MM.1S (cell line): ENCODE data around the gene TKFC.
A peak's percentile ranks its signal among the peaks of the same experiment; 100 is the strongest.
"Not testable (repeated sequence)": the region's sequence is repeated elsewhere in the genome, so short reads cannot be mapped to it uniquely, and the experiment has no call there.

Experiments used
- DNase-seq: peaks from one replicate; pipeline ENCODE4 v3.0.0-alpha.2; 2015
- H2AFZ ChIP-seq: fragments of 300-600 bp; sonication (generic); 2 replicates; pipeline ENCODE4 v1.6.0; 2016; ENCODE audit warnings: antibody characterized with exemption, low read length
- H3F3A ChIP-seq: fragments of 300-600 bp; sonication (generic); 2 replicates; pipeline ENCODE4 v1.6.1; 2016; ENCODE audit warnings: mild to moderate bottlenecking, antibody characterized with exemption, low read length, moderate library complexity, mixed read lengths; ENCODE audit not compliant: insufficient read depth
- H3K27ac ChIP-seq: fragments of 300-600 bp; sonication (generic); 2 replicates; pipeline ENCODE4 v1.5.1; 2016; ENCODE audit warnings: mild to moderate bottlenecking, low read length
- H3K27me3 ChIP-seq: fragments of 300-600 bp; sonication (generic); replicated peaks from 2 replicates; pipeline ENCODE4 v1.6.0; 2016; ENCODE audit warnings: low read length; ENCODE audit not compliant: insufficient read depth
- H3K36me3 ChIP-seq: fragments of 300-600 bp; sonication (generic); replicated peaks from 2 replicates; pipeline ENCODE4 v1.6.1; 2016; ENCODE audit warnings: mild to moderate bottlenecking, low read length, mixed read lengths; ENCODE audit not compliant: insufficient read depth
- H3K4me1 ChIP-seq: fragments of 300-600 bp; sonication (generic); 2 replicates; pipeline ENCODE4 v1.6.1; 2016; ENCODE audit warnings: low read length, mixed read lengths
- H3K4me2 ChIP-seq: fragments of 300-600 bp; sonication (generic); 2 replicates; pipeline ENCODE4 v1.6.0; 2016; ENCODE audit warnings: low read depth, low read length
- H3K4me3 ChIP-seq: fragments of 300-600 bp; sonication (generic); 2 replicates; pipeline ENCODE4 v1.5.1; 2016; ENCODE audit warnings: low read length, mixed read lengths
- H3K79me2 ChIP-seq: fragments of 300-600 bp; sonication (generic); 2 replicates; pipeline ENCODE4 v1.6.1; 2016; ENCODE audit warnings: mixed run types, low read length, mixed read lengths
- H3K9ac ChIP-seq: fragments of 300-600 bp; sonication (generic); 2 replicates; pipeline ENCODE4 v1.6.1; 2016; ENCODE audit warnings: low read length, mixed read lengths
- H3K9me2 ChIP-seq: fragments of 300-600 bp; sonication (generic); replicated peaks from 2 replicates; pipeline ENCODE4 v1.6.1; 2016; ENCODE audit warnings: mild to moderate bottlenecking, low read length, mixed read lengths; ENCODE audit not compliant: insufficient read depth
- H3K9me3 ChIP-seq: fragments of 300-600 bp; sonication (generic); replicated peaks from 2 replicates; pipeline ENCODE4 v1.6.1; 2016; ENCODE audit warnings: mild to moderate bottlenecking, low read length, mixed read lengths; ENCODE audit not compliant: insufficient read depth
- H4K20me1 ChIP-seq: fragments of 300-600 bp; sonication (generic); 2 replicates; pipeline ENCODE4 v1.6.1; 2016; ENCODE audit warnings: mild to moderate bottlenecking, low read length, moderate library complexity, mixed read lengths; ENCODE audit not compliant: insufficient read depth
- EZH2 ChIP-seq: fragments of 300-600 bp; sonication (generic); optimal IDR thresholded peaks from 2 replicates; pipeline ENCODE3; 2017; ENCODE audit warnings: low read depth, mild to moderate bottlenecking, antibody characterized with exemption, low read length, mixed read lengths
- EZH2phosphoT487 ChIP-seq: fragments of 300-600 bp; sonication (generic); IDR thresholded peaks from 2 replicates; pipeline ENCODE4 v1.6.1; 2018; ENCODE audit warnings: antibody characterized with exemption, low read length
- TF ChIP-seq, protein P1 (sequence below): fragments of 300-600 bp; sonication (generic); IDR thresholded peaks from 2 replicates; pipeline ENCODE4 v1.5.1; 2016; ENCODE audit warnings: antibody characterized with exemption, low read length, mixed read lengths

TKFC gene

DNA sequence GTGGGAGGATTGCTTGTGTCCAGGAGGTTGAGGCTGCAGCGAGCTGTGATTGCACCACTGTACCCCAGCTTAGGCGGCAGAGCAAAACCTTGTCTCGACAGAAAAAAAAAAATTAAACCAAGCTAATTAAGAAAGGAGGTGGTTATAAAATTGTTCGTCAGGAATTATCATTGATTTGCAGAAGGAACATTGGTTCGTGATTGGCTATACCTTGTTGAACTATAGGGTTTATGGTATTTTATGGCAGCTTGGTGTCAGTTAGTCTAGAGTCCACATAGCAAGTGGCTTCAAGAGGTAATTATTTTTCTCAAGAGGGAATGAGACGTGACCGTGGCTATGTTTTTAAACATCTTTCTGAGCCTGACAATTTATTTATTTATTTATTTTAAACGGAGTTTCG is 47.9 kb downstream of the TKFC start:
- Histone ChIP-seq H3K9me2 (no peaks in the 10 kb centered on the region), H3K27me3 (no peaks in the 10 kb centered on the region), H3K4me3 (no peak overlapping the region), H3K79me2 (no peaks in the 10 kb centered on the region), H4K20me1 (no peaks in the 10 kb centered on the region), H3F3A (no peaks in the 10 kb centered on the region), H3K4me1 (no peaks in the 10 kb centered on the region), H3K27ac (no peak overlapping the region), H3K9me3 (no peaks in the 10 kb centered on the region), H3K36me3 (no peaks in the 10 kb centered on the region), H3K9ac (no peak overlapping the region), H3K4me2 (no peak overlapping the region), H2AFZ (no peak overlapping the region)
- TF ChIP-seq, protein P1, sequence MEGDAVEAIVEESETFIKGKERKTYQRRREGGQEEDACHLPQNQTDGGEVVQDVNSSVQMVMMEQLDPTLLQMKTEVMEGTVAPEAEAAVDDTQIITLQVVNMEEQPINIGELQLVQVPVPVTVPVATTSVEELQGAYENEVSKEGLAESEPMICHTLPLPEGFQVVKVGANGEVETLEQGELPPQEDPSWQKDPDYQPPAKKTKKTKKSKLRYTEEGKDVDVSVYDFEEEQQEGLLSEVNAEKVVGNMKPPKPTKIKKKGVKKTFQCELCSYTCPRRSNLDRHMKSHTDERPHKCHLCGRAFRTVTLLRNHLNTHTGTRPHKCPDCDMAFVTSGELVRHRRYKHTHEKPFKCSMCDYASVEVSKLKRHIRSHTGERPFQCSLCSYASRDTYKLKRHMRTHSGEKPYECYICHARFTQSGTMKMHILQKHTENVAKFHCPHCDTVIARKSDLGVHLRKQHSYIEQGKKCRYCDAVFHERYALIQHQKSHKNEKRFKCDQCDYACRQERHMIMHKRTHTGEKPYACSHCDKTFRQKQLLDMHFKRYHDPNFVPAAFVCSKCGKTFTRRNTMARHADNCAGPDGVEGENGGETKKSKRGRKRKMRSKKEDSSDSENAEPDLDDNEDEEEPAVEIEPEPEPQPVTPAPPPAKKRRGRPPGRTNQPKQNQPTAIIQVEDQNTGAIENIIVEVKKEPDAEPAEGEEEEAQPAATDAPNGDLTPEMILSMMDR = no peak
- TF ChIP-seq EZH2phosphoT487 (no peak), EZH2 (no peak)
- no peak for DNase-seq

DNA sequence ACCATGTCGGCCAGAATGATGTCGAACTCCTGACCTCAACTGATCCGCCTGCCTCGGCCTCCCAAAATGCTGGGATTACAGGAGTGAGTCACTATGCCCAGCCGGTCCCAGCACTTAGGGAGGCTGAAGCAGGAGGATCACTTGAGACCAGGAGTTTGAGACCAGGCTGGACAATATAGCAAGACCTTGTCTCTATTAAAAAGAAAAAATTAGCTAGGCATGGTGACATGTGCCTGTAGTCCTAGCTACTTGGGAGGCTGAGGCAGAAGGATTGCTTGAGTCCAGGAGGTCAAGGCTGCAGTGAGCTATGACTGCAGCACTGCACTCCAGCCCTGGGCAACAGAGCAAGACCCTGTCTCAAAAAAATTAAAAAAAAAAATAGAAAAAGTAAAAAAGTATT is 50.8 kb downstream of the TKFC start:
- H3K36me3 ChIP-seq, H3K9ac ChIP-seq: not testable (repeated sequence)

DNA sequence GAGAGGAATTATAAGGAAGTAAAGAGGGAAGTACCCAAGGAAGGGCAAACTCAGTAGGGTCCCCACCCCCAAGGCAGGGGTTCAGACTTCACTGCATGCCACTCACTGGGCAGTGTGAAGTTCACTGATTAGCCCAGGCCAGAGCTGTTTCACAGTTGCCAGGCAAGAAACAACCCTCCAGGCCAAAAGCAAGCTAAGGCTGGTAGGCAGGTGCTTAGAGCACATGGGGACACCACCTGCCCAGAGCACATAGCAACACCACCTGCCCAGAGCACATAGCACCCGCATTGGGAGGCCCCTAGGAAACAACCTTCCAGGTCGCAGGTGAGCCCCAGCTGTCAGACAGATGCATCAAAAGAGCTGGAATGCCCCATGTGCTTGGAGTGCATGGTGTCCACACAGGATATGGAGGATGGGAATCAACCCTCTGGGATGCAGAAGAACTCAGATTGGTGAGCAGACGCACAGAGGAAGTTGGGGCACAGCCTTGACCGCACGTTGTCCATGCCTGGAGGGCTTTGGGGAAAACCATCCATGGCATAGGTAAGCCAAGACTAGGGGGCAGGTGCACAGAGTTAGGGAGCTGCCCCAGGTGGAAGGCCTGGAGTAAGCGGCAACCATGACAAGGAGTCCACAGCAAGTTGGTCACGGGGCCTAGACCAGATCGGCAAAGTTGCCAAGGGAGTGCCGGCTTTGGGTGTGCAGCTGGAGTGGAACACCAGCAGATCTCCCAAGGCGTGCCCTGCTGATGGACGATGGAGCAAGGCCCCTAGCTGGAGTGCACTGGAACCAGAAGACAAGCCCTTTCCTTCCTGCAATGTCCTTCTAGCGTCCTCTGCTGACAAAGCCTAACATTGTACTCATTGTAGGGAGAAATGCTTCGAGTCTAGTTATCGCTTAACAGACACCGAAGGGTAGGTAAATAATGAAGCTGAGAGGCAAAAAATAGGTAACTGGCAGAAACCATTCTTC is 51.5 kb downstream of the TKFC start:
- Histone ChIP-seq H3K9ac (no peak overlapping the region), H3K36me3 (no peaks in the 10 kb centered on the region), H2AFZ (no peak overlapping the region), H3K9me2 (no peaks in the 10 kb centered on the region), H3F3A (no peaks in the 10 kb centered on the region), H3K27me3 (no peaks in the 10 kb centered on the region), H3K4me1 (no peaks in the 10 kb centered on the region), H3K27ac (no peak overlapping the region), H3K4me3 (no peak overlapping the region), H3K4me2 (no peak overlapping the region), H4K20me1 (no peaks in the 10 kb centered on the region), H3K79me2 (no peaks in the 10 kb centered on the region), H3K9me3 (no peaks in the 10 kb centered on the region)
- no peak for DNase-seq
- no peak for TF ChIP-seq EZH2
- TF ChIP-seq EZH2phosphoT487 = no peak
- TF ChIP-seq, protein P1 = 0 out of 2 replicates have a peak, but pooled peaks have one; percentile 3

More for the DNA sequence above, 50.8 kb downstream of the TKFC start:
- not testable (repeated sequence) for H2AFZ ChIP-seq, H4K20me1 ChIP-seq, H3K9me3 ChIP-seq, H3K4me3 ChIP-seq, H3K4me1 ChIP-seq, H3K4me2 ChIP-seq, H3K27ac ChIP-seq, H3F3A ChIP-seq, DNase-seq, H3K9me2 ChIP-seq, H3K27me3 ChIP-seq, H3K79me2 ChIP-seq

DNA sequence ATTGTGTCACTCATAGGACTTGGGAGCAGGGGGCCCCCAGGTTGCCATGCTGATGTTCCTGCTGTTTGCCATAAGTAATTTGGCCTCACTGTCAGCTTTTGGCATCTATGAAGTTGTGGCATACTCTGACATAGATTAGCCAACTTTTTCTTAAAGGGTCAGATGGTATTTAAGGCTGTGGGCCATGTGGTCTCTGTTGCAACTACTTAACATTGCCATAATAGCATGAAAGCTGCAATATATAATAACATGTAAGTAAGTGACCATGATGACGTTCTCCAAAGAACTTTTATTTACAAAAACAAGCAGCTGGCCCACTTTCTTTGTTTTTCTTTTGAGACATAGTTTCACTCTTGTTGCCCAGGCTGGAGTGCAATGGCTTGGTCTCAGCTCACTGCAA is 57.1 kb downstream of the TKFC start:
- Histone ChIP-seq H3K79me2 (0 out of 2 replicates have a peak, but pooled peaks cover 6% of the 10 kb centered on the region), H3K27me3 (no peaks in the 10 kb centered on the region), H4K20me1 (no peaks in the 10 kb centered on the region), H3K9me3 (no peaks in the 10 kb centered on the region), H3K4me2 (no peak overlapping the region), H2AFZ (no peak overlapping the region), H3K9ac (no peak overlapping the region), H3K27ac (no peak overlapping the region), H3K4me1 (peaks cover 4% of the 10 kb centered on the region; the same call in 1 of the 2 replicates), H3F3A (peaks cover 9% of the 10 kb centered on the region; the same call in 1 of the 2 replicates), H3K4me3 (no peak overlapping the region), H3K36me3 (no peaks in the 10 kb centered on the region), H3K9me2 (no peaks in the 10 kb centered on the region)
- no peak for DNase-seq
- no peak for TF ChIP-seq EZH2
- TF ChIP-seq EZH2phosphoT487 = no peak
- TF ChIP-seq, protein P1 = no peak
